Mononuclear cell (primary cell): ENCODE data around the gene OSBPL6. TPM values are rescaled to one million over a fixed set of nuclear protein-coding genes. Genes with fewer than 3 reads are reported as not detected.

Source experiments
- H3K27me3 ChIP-seq: 2 replicates; pipeline ENCODE4 v1.6.0; 2011; ENCODE audit warnings: low read length, control low read depth; ENCODE audit not compliant: insufficient read depth
- H3K4me1 ChIP-seq: 2 replicates; pipeline ENCODE4 v1.5.1; 2011; ENCODE audit warnings: mild to moderate bottlenecking, low read length, control low read depth; ENCODE audit not compliant: insufficient read depth
- H3K4me3 ChIP-seq: 2 replicates; pipeline ENCODE4 v1.5.1; 2011; ENCODE audit warnings: mild to moderate bottlenecking, low read length, moderate library complexity
- H3K9me3 ChIP-seq: 2 replicates; pipeline ENCODE4 v1.5.1; 2011; ENCODE audit warnings: low read depth, mild to moderate bottlenecking, control low read depth, low read length
- total RNA-seq: library from RNA; depleted of rRNA; stranded (reverse); fragments of >200 nt; gene quantifications from one replicate; pipeline ENCODE4 v1.2.3, GENCODE V29; 2012

Gene OSBPL6
- total RNA-seq, 1 donor: 0.21 TPM

GRCh38 chr2:178241844-178242551, 47.7 kb downstream of the OSBPL6 start:
- Histone ChIP-seq H3K4me3 (no peak overlapping the region), H3K9me3 (no peaks in the 10 kb centered on the region), H3K4me1 (no peaks in the 10 kb centered on the region), H3K27me3 (no peaks in the 10 kb centered on the region)

GRCh38 chr2:178242552-178242883, 48.2 kb downstream of the OSBPL6 start:
- Histone ChIP-seq H3K27me3 (no peaks in the 10 kb centered on the region), H3K4me3 (no peak overlapping the region), H3K4me1 (no peaks in the 10 kb centered on the region), H3K9me3 (no peaks in the 10 kb centered on the region)

GRCh38 chr2:178243961-178244360, 49.6 kb downstream of the OSBPL6 start:
- H3K27me3 ChIP-seq: no peaks in the 10 kb centered on the region

GRCh38 chr2:178244777-178245176, 50.5 kb downstream of the OSBPL6 start:
- H3K9me3 ChIP-seq: no peaks in the 10 kb centered on the region

More at GRCh38 chr2:178243961-178244360, 49.6 kb downstream of the OSBPL6 start:
- no peaks in the 10 kb centered on the region for H3K4me1 ChIP-seq
- H3K9me3 ChIP-seq: no peaks in the 10 kb centered on the region
- no peak overlapping the region for H3K4me3 ChIP-seq

GRCh38 chr2:178246696-178247095, 52.4 kb downstream of the OSBPL6 start:
- Histone ChIP-seq H3K4me1 (no peaks in the 10 kb centered on the region), H3K27me3 (no peaks in the 10 kb centered on the region), H3K9me3 (no peaks in the 10 kb centered on the region), H3K4me3 (no peak overlapping the region)

More at GRCh38 chr2:178244777-178245176, 50.5 kb downstream of the OSBPL6 start:
- H3K4me3 ChIP-seq: no peak overlapping the region
- H3K27me3 ChIP-seq: no peaks in the 10 kb centered on the region
- no peaks in the 10 kb centered on the region for H3K4me1 ChIP-seq

GRCh38 chr2:178247250-178247649, 52.9 kb downstream of the OSBPL6 start:
- Histone ChIP-seq H3K27me3 (no peaks in the 10 kb centered on the region), H3K9me3 (no peaks in the 10 kb centered on the region), H3K4me1 (no peaks in the 10 kb centered on the region), H3K4me3 (no peak overlapping the region)

- Histone ChIP-seq H3K27me3 (no peaks in the 10 kb centered on the region), H3K9me3 (no peaks in the 10 kb centered on the region), H3K4me1 (no peaks in the 10 kb centered on the region), H3K4me3 (no peak overlapping the region)
These were observed 56.1 kb downstream of the OSBPL6 start for GRCh38 chr2:178250429-178250828.

- no peak overlapping the region for H3K4me3 ChIP-seq
- H3K4me1 ChIP-seq: no peaks in the 10 kb centered on the region
- H3K9me3 ChIP-seq: no peaks in the 10 kb centered on the region
- H3K27me3 ChIP-seq: no peaks in the 10 kb centered on the region
These were observed 57.0 kb downstream of the OSBPL6 start for GRCh38 chr2:178251151-178251955.

GRCh38 chr2:178256382-178257042, 62.2 kb downstream of the OSBPL6 start:
- H3K27me3 ChIP-seq: no peaks in the 10 kb centered on the region
- H3K4me3 ChIP-seq: no peak overlapping the region
- no peaks in the 10 kb centered on the region for H3K4me1 ChIP-seq
- no peaks in the 10 kb centered on the region for H3K9me3 ChIP-seq

GRCh38 chr2:178257127-178257526, 62.8 kb downstream of the OSBPL6 start:
- Histone ChIP-seq H3K4me3 (no peak overlapping the region), H3K9me3 (no peaks in the 10 kb centered on the region), H3K4me1 (no peaks in the 10 kb centered on the region), H3K27me3 (no peaks in the 10 kb centered on the region)

- Histone ChIP-seq H3K9me3 (no peaks in the 10 kb centered on the region), H3K4me1 (no peaks in the 10 kb centered on the region), H3K4me3 (no peak overlapping the region), H3K27me3 (no peaks in the 10 kb centered on the region)
These were observed 64.6 kb downstream of the OSBPL6 start for GRCh38 chr2:178258916-178259315.

- Histone ChIP-seq H3K4me1 (no peaks in the 10 kb centered on the region), H3K27me3 (no peaks in the 10 kb centered on the region), H3K4me3 (no peak overlapping the region), H3K9me3 (no peaks in the 10 kb centered on the region)
These were observed 69.0 kb downstream of the OSBPL6 start for GRCh38 chr2:178263159-178263860.

- no peaks in the 10 kb centered on the region for H3K4me1 ChIP-seq
- no peaks in the 10 kb centered on the region for H3K9me3 ChIP-seq
- H3K4me3 ChIP-seq: no peak overlapping the region
- H3K27me3 ChIP-seq: no peaks in the 10 kb centered on the region
These were observed 69.9 kb downstream of the OSBPL6 start for GRCh38 chr2:178264211-178264610.

- Histone ChIP-seq H3K9me3 (no peaks in the 10 kb centered on the region), H3K4me1 (no peaks in the 10 kb centered on the region), H3K4me3 (no peak overlapping the region), H3K27me3 (no peaks in the 10 kb centered on the region)
These were observed 71.5 kb downstream of the OSBPL6 start for GRCh38 chr2:178265851-178266250.

- H3K4me1 ChIP-seq: no peaks in the 10 kb centered on the region
- no peaks in the 10 kb centered on the region for H3K9me3 ChIP-seq
- no peak overlapping the region for H3K4me3 ChIP-seq
- H3K27me3 ChIP-seq: no peaks in the 10 kb centered on the region
These were observed 72.1 kb downstream of the OSBPL6 start for GRCh38 chr2:178266445-178266844.
